Lung (tissue), 12 donors: Measurements from ENCODE around the gene NME3. TPM values are rescaled to one million over a fixed set of nuclear protein-coding genes. Genes with fewer than 3 reads are reported as not detected.

Source experiments
- ATAC-seq: fragments of 200-7000 bp; cut with Tn5 transposase; one replicate; pipeline ENCODE4 v1.9.1; 2020; ENCODE audit warnings: moderate number of reproducible peaks; ENCODE audit not compliant: insufficient read depth, low FRiP score
- DNase-seq, 3 donors: peaks; one replicate each; pipeline ENCODE4 v3.0.0-alpha.2; 2013 to 2017
- H3K27ac ChIP-seq, 2 donors: one replicate each; pipeline ENCODE4 v1.5.1; 2013; ENCODE audit warnings: mild to moderate bottlenecking in 2 of 2, moderate library complexity in 2 of 2, control low read depth in 1 of 2, inconsistent platforms in 1 of 2, low read depth in 1 of 2, low read length in 1 of 2
- H3K27me3 ChIP-seq, 3 donors: one replicate each; pipeline ENCODE4 v1.5.1; 2013; ENCODE audit warnings: low read length in 2 of 3; ENCODE audit not compliant: control insufficient read depth in 3 of 3, insufficient read depth in 3 of 3
- H3K36me3 ChIP-seq, 4 donors: one replicate each; pipeline ENCODE4 v1.5.1; 2013; ENCODE audit warnings: low read length in 4 of 4, mild to moderate bottlenecking in 1 of 4, moderate library complexity in 1 of 4; ENCODE audit not compliant: control insufficient read depth in 4 of 4, insufficient read depth in 4 of 4
- H3K4me1 ChIP-seq, 5 donors: one replicate each; pipeline ENCODE4 v1.5.1; 2013; ENCODE audit warnings: low read length in 5 of 5, mild to moderate bottlenecking in 2 of 5, moderate library complexity in 1 of 5; ENCODE audit not compliant: control insufficient read depth in 5 of 5, insufficient read depth in 5 of 5
- H3K4me3 ChIP-seq: one replicate; pipeline ENCODE4 v1.5.1; 2013; ENCODE audit warnings: mild to moderate bottlenecking, control low read depth, moderate library complexity
- H3K9ac ChIP-seq, 2 donors: one replicate each; pipeline ENCODE4 v1.5.1; 2013; ENCODE audit warnings: low read length in 2 of 2, control low read depth in 1 of 2; ENCODE audit not compliant: insufficient read depth in 1 of 2
- H3K9me3 ChIP-seq, 4 donors: one replicate each; pipeline ENCODE4 v1.5.1; 2013; ENCODE audit warnings: low read length in 3 of 4, mild to moderate bottlenecking in 1 of 4, moderate library complexity in 1 of 4; ENCODE audit not compliant: control insufficient read depth in 4 of 4, insufficient read depth in 3 of 4
- CTCF ChIP-seq: IDR thresholded peaks from 2 replicates; pipeline ENCODE4 v1.5.1; 2012; ENCODE audit warnings: mild to moderate bottlenecking; ENCODE audit errors: control extremely low read depth, extremely low read depth
- WGBS, 2 donors: extraction: QIAGEN DNeasy Blood & Tissue Kit; methylation state at CpG; one replicate each; pipeline ENCODE4 v1.1.7; 2013; 5-methylcytosine and 5-hydroxymethylcytosine counted together
- polyA plus RNA-seq, 2 donors: library from polyadenylated mRNA; stranded (reverse); fragments of 200-250 nt; gene quantifications; one replicate each; pipeline ENCODE4 v1.2.1, GENCODE V29; 2013
- total RNA-seq, 2 donors: library from RNA; depleted of rRNA in 1 of 2; stranded (reverse); fragments of >200 nt in 1 of 2; gene quantifications; one replicate each; pipeline ENCODE4 v1.2.1, GENCODE V29; 2014 to 2021
- donor health status: control.
- donor health status: control.
- donor health status: Bipolar disorder and iron deficiency.
- donor health status: healthy.
- donor health status: DM: yes; HTN: yes; CAD: no.

Gene NME3
- total and polyA plus RNA-seq, 4 donors: 25.1 to 197 (median 66.9) TPM

- Histone ChIP-seq H3K4me1 (no peaks in the 10 kb centered on the region), H3K27ac (no peak overlapping the region), H3K4me3 (no peak overlapping the region), H3K9ac (no peak overlapping the region), H3K27me3 (no peaks in the 10 kb centered on the region), H3K9me3 (no peaks in the 10 kb centered on the region), H3K36me3 (peaks cover 3 to 57% (median 13%) of the 10 kb centered on the region in 4 donors)
- DNase-seq (no peak), ATAC-seq (no peak)
- WGBS, 2 donors: 95 to 96% methylated on average over 35 to 37 of the region's 37 CpGs
- no peak for TF ChIP-seq CTCF
Measured at GRCh38 chr16:1727651-1728624, 43.4 kb downstream of the NME3 start.

GRCh38 chr16:1726661-1727502 is 44.5 kb downstream of the NME3 start:
- DNase-seq (no peak), ATAC-seq (no peak)
- 97 to 98% methylated on average over 32 of the region's 32 CpGs for WGBS, 2 donors
- Histone ChIP-seq H3K9ac (no peak overlapping the region), H3K4me1 (peaks cover 0 to 4% (median 0%) of the 10 kb centered on the region in 5 donors), H3K4me3 (no peak overlapping the region), H3K36me3 (peaks cover 3 to 46% (median 11%) of the 10 kb centered on the region in 4 donors), H3K27ac (no peak overlapping the region), H3K27me3 (no peaks in the 10 kb centered on the region), H3K9me3 (no peaks in the 10 kb centered on the region)
- TF ChIP-seq CTCF: no peak

DNA sequence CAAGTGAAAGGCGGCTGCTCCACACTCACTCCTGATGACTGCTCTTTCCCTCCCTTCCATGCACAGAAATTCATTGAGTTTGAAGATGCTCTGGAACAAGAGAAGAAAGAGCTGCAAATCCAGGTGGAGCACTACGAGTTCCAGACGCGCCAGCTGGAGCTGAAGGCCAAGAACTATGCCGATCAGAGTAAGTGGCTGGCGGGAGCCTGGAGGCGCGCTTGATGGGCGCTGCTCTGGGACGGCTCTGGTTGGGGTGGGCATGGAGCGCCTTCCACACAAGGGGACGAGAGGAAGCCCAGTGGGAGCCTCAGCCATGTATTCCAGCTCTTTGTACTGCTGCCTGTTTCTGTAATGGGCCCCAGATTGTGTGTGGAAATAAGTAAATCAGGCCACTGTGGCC is 46.9 kb downstream of the NME3 start:
- Histone ChIP-seq H3K27me3 (no peaks in the 10 kb centered on the region), H3K4me3 (no peak overlapping the region), H3K4me1 (peaks cover 0 to 4% (median 0%) of the 10 kb centered on the region in 5 donors), H3K9me3 (no peaks in the 10 kb centered on the region), H3K27ac (no peak overlapping the region), H3K36me3 (peaks cover 3 to 38% (median 10%) of the 10 kb centered on the region in 4 donors), H3K9ac (no peak overlapping the region)
- DNase-seq: no peak
- no peak for ATAC-seq
- 93 to 98% methylated on average over 12 of the region's 12 CpGs for WGBS, 2 donors
- no peak for TF ChIP-seq CTCF
